H9 (cell line): Measurements from ENCODE around the gene PPP1R15A. TPM values are rescaled to one million over a fixed set of nuclear protein-coding genes. Genes with fewer than 3 reads are reported as not detected.

ENCODE experiments used
- DNase-seq: peaks from one replicate; pipeline ENCODE4 v3.0.0-alpha.2; 2017
- H2AFZ ChIP-seq: one replicate; pipeline ENCODE4 v1.6.1; 2013; ENCODE audit warnings: mild to moderate bottlenecking, low read length, control low read depth, moderate library complexity
- H2AK5ac ChIP-seq: 2 replicates; pipeline ENCODE4 v1.6.1; 2013; ENCODE audit warnings: low read length, control low read depth, mixed read lengths; ENCODE audit not compliant: insufficient read length
- H2BK120ac ChIP-seq: one replicate; pipeline ENCODE4 v1.6.1; 2013; ENCODE audit warnings: low read depth, mild to moderate bottlenecking, low read length, control low read depth, inconsistent platforms; ENCODE audit not compliant: poor library complexity, severe bottlenecking
- H2BK12ac ChIP-seq: 2 replicates; pipeline ENCODE4 v1.6.1; 2013; ENCODE audit warnings: low read length, control low read depth, mixed read lengths, low read depth; ENCODE audit not compliant: insufficient read length
- H2BK15ac ChIP-seq: 2 replicates; pipeline ENCODE4 v1.6.1; 2013; ENCODE audit warnings: low read depth, low read length, control low read depth
- H2BK20ac ChIP-seq: one replicate; pipeline ENCODE4 v1.6.1; 2013; ENCODE audit warnings: low read depth, mild to moderate bottlenecking, low read length, control low read depth, inconsistent platforms; ENCODE audit not compliant: poor library complexity, severe bottlenecking
- H2BK5ac ChIP-seq: 2 replicates; pipeline ENCODE4 v1.6.1; 2013; ENCODE audit warnings: low read length, control low read depth, mixed read lengths; ENCODE audit not compliant: insufficient read length
- H3K14ac ChIP-seq: 2 replicates; pipeline ENCODE4 v1.6.1; 2013; ENCODE audit warnings: low read length, control low read depth; ENCODE audit not compliant: insufficient read depth
- H3K18ac ChIP-seq: 2 replicates; pipeline ENCODE4 v1.6.1; 2013; ENCODE audit warnings: low read depth, mild to moderate bottlenecking, mixed read lengths, low read length, control low read depth; ENCODE audit not compliant: insufficient read length
- H3K23ac ChIP-seq: 2 replicates; pipeline ENCODE4 v1.6.1; 2013; ENCODE audit warnings: low read length, control low read depth, mixed read lengths, low read depth; ENCODE audit not compliant: insufficient read length
- H3K23me2 ChIP-seq: 2 replicates; pipeline ENCODE4 v1.6.1; 2013; ENCODE audit warnings: low read depth, mild to moderate bottlenecking, mixed read lengths, low read length, control low read depth; ENCODE audit not compliant: insufficient read length, poor library complexity, severe bottlenecking
- H3K27ac ChIP-seq: 2 replicates; pipeline ENCODE4 v1.5.1; 2013; ENCODE audit warnings: low read length, control low read depth, mixed read lengths, low read depth; ENCODE audit not compliant: insufficient read length
- H3K27me3 ChIP-seq: 2 replicates; pipeline ENCODE4 v1.6.1; 2013; ENCODE audit warnings: low read length, control low read depth, inconsistent platforms; ENCODE audit not compliant: insufficient read depth
- H3K4ac ChIP-seq: 2 replicates; pipeline ENCODE4 v1.6.1; 2013; ENCODE audit warnings: low read depth, mild to moderate bottlenecking, control low read depth, inconsistent platforms, low read length, moderate library complexity
- H3K4me1 ChIP-seq: 2 replicates; pipeline ENCODE4 v1.6.1; 2013; ENCODE audit warnings: low read length, control low read depth, inconsistent platforms; ENCODE audit not compliant: insufficient read depth
- H3K4me2 ChIP-seq: 2 replicates; pipeline ENCODE4 v1.6.1; 2013; ENCODE audit warnings: low read length, control low read depth, mixed read lengths; ENCODE audit not compliant: insufficient read length, insufficient read depth
- H3K56ac ChIP-seq: 2 replicates; pipeline ENCODE4 v1.6.1; 2013; ENCODE audit warnings: low read depth, mild to moderate bottlenecking, mixed read lengths, low read length, control low read depth; ENCODE audit not compliant: insufficient read length
- H3K79me1 ChIP-seq: 2 replicates; pipeline ENCODE4 v1.6.1; 2013; ENCODE audit warnings: low read depth, mild to moderate bottlenecking, moderate library complexity, low read length, control low read depth, inconsistent platforms; ENCODE audit not compliant: insufficient read depth, poor library complexity, severe bottlenecking
- H3K79me2 ChIP-seq: 2 replicates; pipeline ENCODE4 v1.6.1; 2013; ENCODE audit warnings: low read length, control low read depth, inconsistent platforms; ENCODE audit not compliant: insufficient read depth
- H3K9ac ChIP-seq: 2 replicates; pipeline ENCODE4 v1.6.1; 2013; ENCODE audit warnings: low read length, control low read depth, mixed read lengths; ENCODE audit not compliant: insufficient read length; ENCODE audit errors: extremely low read depth
- H3K9me3 ChIP-seq: one replicate; pipeline ENCODE4 v1.6.1; 2013; ENCODE audit warnings: low read depth, low read length, inconsistent platforms; ENCODE audit not compliant: control insufficient read depth
- H3T11ph ChIP-seq: one replicate; pipeline ENCODE4 v1.6.1; 2013; ENCODE audit warnings: mild to moderate bottlenecking, low read length, control low read depth, inconsistent platforms
- H4K20me1 ChIP-seq: one replicate; pipeline ENCODE4 v1.6.1; 2013; ENCODE audit not compliant: control insufficient read depth, insufficient read length, insufficient read depth
- H4K5ac ChIP-seq: 2 replicates; pipeline ENCODE4 v1.6.1; 2013; ENCODE audit warnings: low read depth, mild to moderate bottlenecking, mixed read lengths, low read length, control low read depth; ENCODE audit not compliant: insufficient read length
- H4K8ac ChIP-seq: replicated peaks from 2 replicates; pipeline ENCODE4 v1.6.1; 2013; ENCODE audit warnings: low read length, control low read depth, mixed read lengths, low read depth; ENCODE audit not compliant: insufficient read length
- H4K91ac ChIP-seq: 2 replicates; pipeline ENCODE4 v1.6.1; 2013; ENCODE audit warnings: low read depth, mild to moderate bottlenecking, moderate library complexity, mixed read lengths, low read length, control low read depth; ENCODE audit not compliant: insufficient read length
- H3K27ac Mint-ChIP-seq, 3 experiments: 2 replicates in 2 of 3; 3 replicates in 1 of 3; pipeline ENCODE4 v1.8.0; 2020 to 2021; ENCODE audit warnings: mixed read lengths in 3 of 3, mild to moderate bottlenecking in 1 of 3, moderate library complexity in 1 of 3
- H3K27me3 Mint-ChIP-seq: 2 replicates; pipeline ENCODE4 v1.8.0; 2021; ENCODE audit warnings: low read depth, mild to moderate bottlenecking, moderate library complexity, mixed read lengths
- H3K36me3 Mint-ChIP-seq, 3 experiments: 2 replicates in 2 of 3; 3 replicates in 1 of 3; pipeline ENCODE4 v1.8.0; 2020 to 2021; ENCODE audit warnings: low read depth in 3 of 3, mixed read lengths in 3 of 3; ENCODE audit not compliant: insufficient read depth in 1 of 3
- H3K4me1 Mint-ChIP-seq, 2 experiments: 2 replicates each; pipeline ENCODE4 v1.8.0; 2020; ENCODE audit warnings: mixed read lengths in 2 of 2
- H3K4me3 Mint-ChIP-seq, 2 experiments: 2 replicates in 1 of 2; 3 replicates in 1 of 2; pipeline ENCODE4 v1.8.0; 2020 to 2021; ENCODE audit warnings: mild to moderate bottlenecking in 2 of 2, mixed read lengths in 2 of 2, moderate library complexity in 1 of 2
- H3K9me3 Mint-ChIP-seq, 2 experiments: 2 replicates in 1 of 2; 3 replicates in 1 of 2; pipeline ENCODE4 v1.8.0; 2020; ENCODE audit warnings: mild to moderate bottlenecking in 2 of 2, mixed read lengths in 2 of 2, moderate library complexity in 1 of 2
- CTCF ChIP-seq: fragments of 200-600 bp; sonication (generic); conservative IDR thresholded peaks from 3 replicates; pipeline ENCODE4 v1.8.0; 2021; ENCODE audit warnings: antibody characterized with exemption, mild to moderate bottlenecking
- WGBS: extraction: QIAGEN DNeasy Blood & Tissue Kit; methylation state at CpG from one replicate; pipeline ENCODE4 v1.1.7; 2013; ENCODE audit warnings: missing lambda C conversion rate, low lambda C conversion rate, mixed read lengths; ENCODE audit not compliant: insufficient read length; ENCODE audit errors: extremely low coverage; 5-methylcytosine and 5-hydroxymethylcytosine counted together
- total RNA-seq: library from RNA; stranded (reverse); gene quantifications from 2 replicates; pipeline ENCODE4 v1.2.1, GENCODE V29; 2021

The PPP1R15A gene
- total RNA-seq, 1 experiment from 2014 or later: 17.2 TPM

GRCh38 chr19:48915757-48916156 is 43.5 kb downstream of the PPP1R15A start:
- no peaks in the 10 kb centered on the region for H3K79me2 ChIP-seq
- no peak overlapping the region for H3K27ac Mint-ChIP-seq
- H3K27me3 Mint-ChIP-seq: no peaks in the 10 kb centered on the region
- H3K14ac ChIP-seq: no peak overlapping the region
- no peak overlapping the region for H3K4ac ChIP-seq
- H2BK15ac ChIP-seq: no peak overlapping the region
- H3K27me3 ChIP-seq: no peaks in the 10 kb centered on the region
- H3K9me3 Mint-ChIP-seq: no peaks in the 10 kb centered on the region
- no peak overlapping the region for H4K8ac ChIP-seq
- no peak overlapping the region for H3K56ac ChIP-seq
- H4K5ac ChIP-seq: no peak overlapping the region
- H4K20me1 ChIP-seq: no peaks in the 10 kb centered on the region
- H2BK120ac ChIP-seq: no peak overlapping the region
- no peaks in the 10 kb centered on the region for H3K9me3 ChIP-seq
- H2AK5ac ChIP-seq: no peak overlapping the region
- no peak overlapping the region for H3T11ph ChIP-seq
- no peak overlapping the region for H3K4me3 Mint-ChIP-seq
- H3K9ac ChIP-seq: no peak overlapping the region
- no peaks in the 10 kb centered on the region for H3K79me1 ChIP-seq
- TF ChIP-seq CTCF: no peak
- 100% methylated on average over 2 of the region's 8 CpGs for WGBS
- no peak overlapping the region for H2BK20ac ChIP-seq
- H3K4me2 ChIP-seq: no peak overlapping the region
- no peak overlapping the region for H3K27ac ChIP-seq
- peaks cover 31 to 59% (median 56%) of the 10 kb centered on the region in 3 experiments for H3K36me3 Mint-ChIP-seq
- no peaks in the 10 kb centered on the region for H3K4me1 ChIP-seq
- no peaks in the 10 kb centered on the region for H3K23me2 ChIP-seq
- H2BK12ac ChIP-seq: no peak overlapping the region
- no peak overlapping the region for H2AFZ ChIP-seq
- 0 out of 4 replicates have a peak, but pooled peaks cover 0 to 2% of the 10 kb centered on the region in 2 experiments for H3K4me1 Mint-ChIP-seq
- DNase-seq: no peak
- H3K23ac ChIP-seq: no peak overlapping the region
- no peak overlapping the region for H3K18ac ChIP-seq
- no peak overlapping the region for H2BK5ac ChIP-seq
- H4K91ac ChIP-seq: no peak overlapping the region
